Smooth muscle cell (in vitro differentiated cells): ENCODE data around the gene WDR33. TPM values are rescaled to one million over a fixed set of nuclear protein-coding genes. Genes with fewer than 3 reads are reported as not detected.
"Not testable (repeated sequence)": the region's sequence is repeated elsewhere in the genome, so short reads cannot be mapped to it uniquely, and the experiment has no call there.

Experiments used
- DNase-seq: peaks from one replicate; lab custom pipeline; 2025; ENCODE audit not compliant: unreplicated experiment; lab: John Stamatoyannopoulos, UW
- H2AFZ ChIP-seq: fragments of 200-600 bp; sonication (generic); 2 replicates; pipeline ENCODE4 v1.6.0; 2016; ENCODE audit warnings: antibody characterized with exemption, low read depth, mild to moderate bottlenecking
- H3F3A ChIP-seq: fragments of 200-600 bp; sonication (generic); 2 replicates; pipeline ENCODE4 v1.6.0; 2017; ENCODE audit warnings: antibody characterized with exemption, low read depth
- H3K27ac ChIP-seq: fragments of 200-600 bp; sonication (generic); 2 replicates; pipeline ENCODE4 v1.5.1; 2016; ENCODE audit warnings: low read depth, mild to moderate bottlenecking
- H3K27me3 ChIP-seq: fragments of 200-600 bp; sonication (generic); 2 replicates; pipeline ENCODE4 v1.6.1; 2016; ENCODE audit warnings: low read depth, mild to moderate bottlenecking
- H3K36me3 ChIP-seq: fragments of 200-600 bp; sonication (generic); 2 replicates; pipeline ENCODE4 v1.5.1; 2016; ENCODE audit warnings: low read depth
- H3K4me1 ChIP-seq: fragments of 200-600 bp; sonication (generic); 2 replicates; pipeline ENCODE4 v1.5.1; 2016; ENCODE audit warnings: low read depth
- H3K4me2 ChIP-seq: fragments of 200-600 bp; sonication (generic); 2 replicates; pipeline ENCODE4 v1.6.0; 2016; ENCODE audit warnings: mild to moderate bottlenecking
- H3K4me3 ChIP-seq: fragments of 200-600 bp; sonication (generic); 2 replicates; pipeline ENCODE4 v1.5.1; 2016; ENCODE audit warnings: mild to moderate bottlenecking
- H3K79me2 ChIP-seq: fragments of 200-600 bp; sonication (generic); 2 replicates; pipeline ENCODE4 v1.6.0; 2016; ENCODE audit warnings: low read depth, mild to moderate bottlenecking
- H3K9ac ChIP-seq: fragments of 200-600 bp; sonication (generic); 2 replicates; pipeline ENCODE4 v1.6.0; 2016; ENCODE audit warnings: low read depth
- H3K9me3 ChIP-seq: fragments of 200-600 bp; sonication (generic); replicated peaks from 2 replicates; pipeline ENCODE4 v1.5.1; 2016; ENCODE audit warnings: low read depth
- H4K20me1 ChIP-seq: fragments of 200-600 bp; sonication (generic); 2 replicates; pipeline ENCODE4 v1.6.0; 2016; ENCODE audit warnings: low read depth
- CTCF ChIP-seq: fragments of 200-600 bp; sonication (generic); IDR thresholded peaks from 2 replicates; pipeline ENCODE4 v1.5.1; 2017; ENCODE audit warnings: borderline replicate concordance, mild to moderate bottlenecking, antibody characterized with exemption; ENCODE audit not compliant: insufficient read depth, poor library complexity, severe bottlenecking
- WGBS: methylation state at CpG from one replicate; pipeline ENCODE4 v1.1.7; 2016; ENCODE audit warnings: low lambda C conversion rate; 5-methylcytosine and 5-hydroxymethylcytosine counted together
- polyA plus RNA-seq: library from polyadenylated mRNA; unstranded; fragments of >200 nt; fragmentation: Nextera tagmentation; extraction: Ambion mirVana; gene quantifications from 2 replicates; pipeline ENCODE4 v1.2.1, GENCODE V29; 2016
- total RNA-seq: library from RNA; depleted of rRNA; stranded (reverse); fragments of >200 nt; gene quantifications from 2 replicates; pipeline ENCODE4 v1.2.3, GENCODE V29; 2014

WDR33 gene
- total and polyA plus RNA-seq, 2 experiments from 2014 or later, result 30.4 to 43.3 TPM

- TF ChIP-seq CTCF, result no peak
- Histone ChIP-seq H3K79me2 (no peaks in the 10 kb centered on the region), H3K9me3 (no peaks in the 10 kb centered on the region), H3K4me1 (no peaks in the 10 kb centered on the region), H3F3A (no peaks in the 10 kb centered on the region), H3K27ac (no peak overlapping the region), H2AFZ (no peak overlapping the region), H3K36me3 (no peaks in the 10 kb centered on the region), H3K27me3 (no peaks in the 10 kb centered on the region), H4K20me1 (no peaks in the 10 kb centered on the region), H3K9ac (no peak overlapping the region), H3K4me3 (no peak overlapping the region), H3K4me2 (no peak overlapping the region)
- 88% methylated on average over 3 of the region's 3 CpGs for WGBS
- DNase-seq, result no peak
Observed at GRCh38 chr2:127834951-127835350, 24.0 kb upstream of the WDR33 start.

- Histone ChIP-seq H4K20me1 (no peaks in the 10 kb centered on the region), H3K27me3 (no peaks in the 10 kb centered on the region), H2AFZ (no peak overlapping the region), H3K9ac (no peak overlapping the region), H3K4me1 (no peaks in the 10 kb centered on the region), H3K27ac (no peak overlapping the region), H3K4me2 (no peak overlapping the region), H3F3A (no peaks in the 10 kb centered on the region), H3K4me3 (no peak overlapping the region), H3K79me2 (no peaks in the 10 kb centered on the region), H3K9me3 (no peaks in the 10 kb centered on the region), H3K36me3 (no peaks in the 10 kb centered on the region)
- no peak for DNase-seq
- TF ChIP-seq CTCF, result no peak
- WGBS, result 54% methylated on average over 5 of the region's 5 CpGs
Observed at GRCh38 chr2:127829845-127830246, 18.9 kb upstream of the WDR33 start.

- H3K4me2 ChIP-seq, H3K4me1 ChIP-seq, H3K36me3 ChIP-seq, H2AFZ ChIP-seq, H3K27me3 ChIP-seq, DNase-seq, H3K4me3 ChIP-seq, H3F3A ChIP-seq, H4K20me1 ChIP-seq, H3K9ac ChIP-seq, H3K9me3 ChIP-seq, H3K79me2 ChIP-seq, H3K27ac ChIP-seq: not testable (repeated sequence)
- WGBS, result 98% methylated on average over 2 of the region's 2 CpGs
Observed at GRCh38 chr2:127826708-127827107, 15.7 kb upstream of the WDR33 start.

GRCh38 chr2:127826047-127826446, 15.1 kb upstream of the WDR33 start:
- Histone ChIP-seq H3K4me2 (no peak overlapping the region), H3K9ac (no peak overlapping the region), H3K4me3 (no peak overlapping the region), H2AFZ (no peak overlapping the region), H3K36me3 (no peaks in the 10 kb centered on the region), H3K27me3 (no peaks in the 10 kb centered on the region), H3K27ac (no peak overlapping the region), H3K79me2 (no peaks in the 10 kb centered on the region), H3K4me1 (no peaks in the 10 kb centered on the region), H4K20me1 (no peaks in the 10 kb centered on the region), H3F3A (no peaks in the 10 kb centered on the region), H3K9me3 (no peaks in the 10 kb centered on the region)
- no peak for TF ChIP-seq CTCF
- DNase-seq, result no peak
- WGBS, result 91% methylated on average over 12 of the region's 12 CpGs
